ENCODE measurements around the gene KDM3A. TPM values are rescaled to one million over a fixed set of nuclear protein-coding genes. Genes with fewer than 3 reads are reported as not detected.

The KDM3A gene, protein sequence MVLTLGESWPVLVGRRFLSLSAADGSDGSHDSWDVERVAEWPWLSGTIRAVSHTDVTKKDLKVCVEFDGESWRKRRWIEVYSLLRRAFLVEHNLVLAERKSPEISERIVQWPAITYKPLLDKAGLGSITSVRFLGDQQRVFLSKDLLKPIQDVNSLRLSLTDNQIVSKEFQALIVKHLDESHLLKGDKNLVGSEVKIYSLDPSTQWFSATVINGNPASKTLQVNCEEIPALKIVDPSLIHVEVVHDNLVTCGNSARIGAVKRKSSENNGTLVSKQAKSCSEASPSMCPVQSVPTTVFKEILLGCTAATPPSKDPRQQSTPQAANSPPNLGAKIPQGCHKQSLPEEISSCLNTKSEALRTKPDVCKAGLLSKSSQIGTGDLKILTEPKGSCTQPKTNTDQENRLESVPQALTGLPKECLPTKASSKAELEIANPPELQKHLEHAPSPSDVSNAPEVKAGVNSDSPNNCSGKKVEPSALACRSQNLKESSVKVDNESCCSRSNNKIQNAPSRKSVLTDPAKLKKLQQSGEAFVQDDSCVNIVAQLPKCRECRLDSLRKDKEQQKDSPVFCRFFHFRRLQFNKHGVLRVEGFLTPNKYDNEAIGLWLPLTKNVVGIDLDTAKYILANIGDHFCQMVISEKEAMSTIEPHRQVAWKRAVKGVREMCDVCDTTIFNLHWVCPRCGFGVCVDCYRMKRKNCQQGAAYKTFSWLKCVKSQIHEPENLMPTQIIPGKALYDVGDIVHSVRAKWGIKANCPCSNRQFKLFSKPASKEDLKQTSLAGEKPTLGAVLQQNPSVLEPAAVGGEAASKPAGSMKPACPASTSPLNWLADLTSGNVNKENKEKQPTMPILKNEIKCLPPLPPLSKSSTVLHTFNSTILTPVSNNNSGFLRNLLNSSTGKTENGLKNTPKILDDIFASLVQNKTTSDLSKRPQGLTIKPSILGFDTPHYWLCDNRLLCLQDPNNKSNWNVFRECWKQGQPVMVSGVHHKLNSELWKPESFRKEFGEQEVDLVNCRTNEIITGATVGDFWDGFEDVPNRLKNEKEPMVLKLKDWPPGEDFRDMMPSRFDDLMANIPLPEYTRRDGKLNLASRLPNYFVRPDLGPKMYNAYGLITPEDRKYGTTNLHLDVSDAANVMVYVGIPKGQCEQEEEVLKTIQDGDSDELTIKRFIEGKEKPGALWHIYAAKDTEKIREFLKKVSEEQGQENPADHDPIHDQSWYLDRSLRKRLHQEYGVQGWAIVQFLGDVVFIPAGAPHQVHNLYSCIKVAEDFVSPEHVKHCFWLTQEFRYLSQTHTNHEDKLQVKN (N-terminal part only)
- total RNA-seq = 11.2 and 12.1 TPM in 2 replicates

GRCh38 chr2:86440631-86441391, at the start of gene KDM3A:
KDM3A (plus strand) TSS chr2:86441371; CDS start chr2:86442048, 677 bp downstream.

Other genes with a start within 250 kb of the KDM3A start
- gene IMMT, start 245.9 kb upstream of the KDM3A start, total RNA-seq = 68.4 and 81.7 TPM in 2 replicates
- gene MRPL35, start 241.9 kb upstream of the KDM3A start, total RNA-seq = 38.2 and 53.8 TPM in 2 replicates
- 0.40 and 1.0 TPM in 2 replicates for gene REEP1, start 103.7 kb upstream of the KDM3A start, total RNA-seq
- gene CHMP3, start 122.1 kb downstream of the KDM3A start, total RNA-seq = 57.7 and 61.3 TPM in 2 replicates
- 13.1 and 13.9 TPM in 2 replicates for gene RNF103, start 182.5 kb downstream of the KDM3A start, total RNA-seq